ENCODE data around the gene WDR59.

- TF ChIP-seq CTCF (conservative IDR thresholded peaks at IDR 0.05; ENCODE audit: low read length), result no peak
- no peak for TF ChIP-seq EZH2phosphoT487 (IDR thresholded peaks at IDR 0.05; ENCODE audit: borderline replicate concordance, low read depth, low read length)
These were observed 92.1 kb downstream of the WDR59 start for GRCh38 chr16:74892574-74893461.
